GM21576 (cell line): Measurements from ENCODE around the gene VAV2.

ENCODE experiments used
- ATAC-seq: cut with Tn5 transposase; IDR thresholded peaks from one replicate; pipeline ENCODE4 v1.9.1; 2021; ENCODE audit warnings: mild to moderate bottlenecking, moderate library complexity; ENCODE audit not compliant: unreplicated experiment

The VAV2 gene

GRCh38 chr9:133953976-133954709, 38.0 kb downstream of the VAV2 start:
- peak; percentile 30 for ATAC-seq

DNA sequence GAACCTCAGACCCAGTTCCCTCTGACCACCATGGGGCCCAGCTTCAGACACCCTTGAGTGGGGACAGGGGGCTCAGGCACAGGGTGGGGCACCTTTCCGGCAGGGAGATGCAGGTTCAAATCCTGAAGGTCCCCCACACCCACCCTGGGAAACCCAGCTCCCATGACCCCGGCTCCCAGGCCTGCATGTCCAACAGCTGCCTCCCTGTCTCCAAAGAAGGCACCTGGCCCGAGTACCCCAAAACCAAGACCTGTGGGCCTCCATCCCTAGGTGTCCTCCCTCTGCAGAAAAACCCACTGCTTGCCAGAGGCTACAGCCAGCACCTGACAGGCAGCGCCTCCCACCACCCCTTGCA, 38.5 kb downstream of the VAV2 start:
- ATAC-seq = no peak

- ATAC-seq = no peak
Observed at GRCh38 chr9:133952598-133953550, 39.2 kb downstream of the VAV2 start.

- ATAC-seq = no peak
Observed at GRCh38 chr9:133951265-133951664, 40.9 kb downstream of the VAV2 start.

DNA sequence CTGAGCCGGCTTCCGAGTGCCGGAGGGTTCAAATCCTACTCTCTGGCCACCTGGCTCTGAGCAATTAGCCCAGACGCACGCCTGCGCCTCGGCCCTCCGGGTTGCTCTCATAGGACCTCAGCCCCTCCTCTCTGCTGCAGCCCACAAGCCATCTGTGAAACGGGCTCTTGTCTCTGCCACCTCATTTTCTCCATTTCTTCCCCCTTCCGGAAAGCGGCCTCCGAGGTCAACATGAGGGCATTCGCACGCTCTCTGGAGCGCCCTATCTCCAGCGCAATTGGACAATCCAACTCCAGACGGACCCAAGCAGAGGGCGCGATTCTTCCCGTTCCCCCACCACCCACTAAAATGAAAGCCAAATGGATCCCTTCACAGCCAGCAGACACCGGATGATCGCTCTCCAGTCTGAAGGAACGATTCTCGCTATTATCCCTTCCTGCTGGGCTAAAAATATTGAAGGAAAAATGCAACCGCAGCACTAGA, 41.5 kb downstream of the VAV2 start:
- no peak for ATAC-seq

- no peak for ATAC-seq
Observed at GRCh38 chr9:133950192-133950591, 41.9 kb downstream of the VAV2 start.

- no peak for ATAC-seq
Observed at GRCh38 chr9:133949486-133950061, 42.5 kb downstream of the VAV2 start.

- no peak for ATAC-seq
Observed at GRCh38 chr9:133948561-133949485, 43.3 kb downstream of the VAV2 start.

- ATAC-seq = no peak
Observed at GRCh38 chr9:133948131-133948530, 44.0 kb downstream of the VAV2 start.

GRCh38 chr9:133946840-133947486, 45.2 kb downstream of the VAV2 start:
- ATAC-seq = no peak

- peak; percentile 42 for ATAC-seq
Observed at GRCh38 chr9:133945977-133946753, 46.0 kb downstream of the VAV2 start.

- peak; percentile 49 for ATAC-seq
Observed at GRCh38 chr9:133945314-133945975, 46.7 kb downstream of the VAV2 start.

DNA sequence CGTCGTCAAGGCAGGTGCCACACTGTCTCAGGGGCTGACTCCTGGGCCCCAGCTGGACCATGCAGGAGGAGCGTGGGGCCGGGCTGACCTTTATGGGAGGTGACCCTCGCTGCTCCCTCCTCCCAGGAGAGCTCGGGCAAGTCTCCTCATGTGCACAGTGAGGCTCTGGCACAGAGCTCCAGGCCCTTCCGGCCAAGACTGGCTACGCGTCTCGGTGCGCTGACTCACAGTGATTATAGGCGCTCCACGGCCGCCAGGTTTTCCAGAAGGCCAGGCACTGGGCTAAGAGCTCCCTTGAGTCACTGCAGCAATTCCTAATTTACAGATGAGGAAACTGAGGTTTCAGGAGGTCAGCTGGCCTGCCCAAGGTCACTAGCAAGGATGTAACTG, 47.4 kb downstream of the VAV2 start:
- ATAC-seq = no peak

DNA sequence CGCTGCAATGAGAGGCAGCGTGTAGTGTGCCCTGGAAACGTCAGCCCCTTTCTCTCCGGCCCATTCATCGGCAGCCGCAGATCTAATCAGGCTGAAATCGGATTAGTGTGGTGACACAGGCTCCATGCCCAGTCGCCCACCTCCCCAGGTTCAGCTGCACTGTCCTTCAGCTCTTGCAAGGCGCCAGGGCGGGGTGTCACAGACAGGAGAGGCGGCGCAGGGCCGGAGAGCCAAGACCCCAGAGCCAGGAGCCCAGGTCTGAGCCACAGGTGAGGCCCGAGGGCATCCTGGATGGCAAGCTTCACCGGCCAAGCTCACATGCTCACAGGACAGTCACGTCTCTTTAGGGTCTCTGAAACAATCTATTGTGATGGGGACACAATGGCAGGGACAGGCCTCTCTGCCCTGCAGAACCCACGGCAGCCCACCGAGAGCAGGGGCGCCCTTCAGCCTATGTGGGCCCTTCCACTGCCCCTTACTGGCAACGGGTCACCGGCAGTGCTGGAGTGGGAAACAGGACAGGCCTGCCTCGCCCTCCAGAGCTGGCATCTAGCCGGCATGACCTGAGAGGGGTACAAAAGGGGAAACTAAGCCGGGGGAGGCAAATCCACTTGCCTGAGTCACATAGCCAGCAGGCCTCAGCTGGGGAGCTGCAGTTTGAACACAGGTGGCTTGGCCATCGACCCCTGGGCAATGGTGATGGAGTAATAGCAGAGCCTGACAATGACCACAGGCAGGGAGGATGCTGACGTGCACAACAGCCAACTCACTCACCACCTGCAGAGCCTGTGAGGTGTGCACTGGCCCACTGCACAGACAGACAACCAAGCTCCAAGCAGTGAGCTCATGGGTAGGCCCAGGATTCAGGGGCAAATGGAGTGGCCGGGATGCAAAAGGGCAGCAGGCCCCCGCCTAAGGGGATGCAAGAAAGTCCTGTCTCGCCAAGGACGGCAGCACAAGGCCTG, 48.1 kb downstream of the VAV2 start:
- ATAC-seq = no peak

GRCh38 chr9:133943036-133943780, 48.9 kb downstream of the VAV2 start:
- ATAC-seq = no peak

DNA sequence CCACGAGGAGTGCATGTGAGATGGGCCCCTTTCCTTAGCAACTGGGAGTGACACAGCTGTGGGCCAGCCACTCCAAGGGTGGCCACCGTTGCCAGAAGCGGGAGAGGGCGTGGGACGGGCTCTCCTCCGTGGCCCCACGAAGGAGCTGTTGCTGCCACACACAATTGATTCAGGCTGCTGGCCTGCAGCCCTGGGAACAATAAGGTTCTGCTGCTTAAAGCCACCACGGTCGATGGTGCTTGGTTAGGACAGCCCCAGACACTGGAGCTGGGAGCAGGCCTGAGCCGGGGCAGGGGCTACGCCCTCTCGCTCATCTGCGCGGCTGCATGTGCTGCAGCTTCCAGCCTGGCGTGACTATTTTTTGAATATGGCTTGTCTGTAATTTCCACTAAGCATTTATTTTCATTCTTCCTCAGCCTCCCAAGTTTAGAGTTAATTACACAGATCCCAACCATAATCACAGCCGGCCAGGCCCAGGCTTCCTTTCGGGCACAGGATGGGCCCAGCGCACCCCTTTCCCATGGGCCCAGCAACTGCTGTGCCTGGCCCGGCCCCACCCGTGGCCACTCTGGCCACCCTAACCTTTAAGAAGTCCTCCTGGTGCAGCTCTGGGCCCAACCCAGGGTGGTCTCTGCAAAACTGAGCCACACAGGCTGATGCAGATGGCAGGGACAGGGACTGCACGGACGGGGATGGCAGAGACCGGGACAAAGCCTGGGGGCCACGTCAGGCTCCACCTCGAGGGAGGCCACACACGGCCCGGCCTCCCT, 49.7 kb downstream of the VAV2 start:
- no peak for ATAC-seq
